Stimulated activated memory B cell treated with anti-CD40 and anti-IgM and Interleukin-4, amounts not matched to agents 10 μg/mL and 1 μg/mL and 100 μg/mL, for 72 hours (primary cell): ENCODE data around the gene GAREM2.

Source experiments
- ATAC-seq: fragments of 150-1000 bp; cut with Tn5 transposase; 2 replicates; pipeline ENCODE4 v1.10.0; 2021
- H3K27ac Mint-ChIP-seq: one replicate; pipeline ENCODE4 v1.8.0; 2022; ENCODE audit warnings: mild to moderate bottlenecking, mixed read lengths
- H3K27me3 Mint-ChIP-seq: one replicate; pipeline ENCODE4 v1.8.0; 2022; ENCODE audit warnings: mixed read lengths
- H3K36me3 Mint-ChIP-seq: one replicate; pipeline ENCODE4 v1.8.0; 2022; ENCODE audit warnings: mixed read lengths
- H3K4me1 Mint-ChIP-seq: one replicate; pipeline ENCODE4 v1.8.0; 2022; ENCODE audit warnings: mixed read lengths
- H3K4me3 Mint-ChIP-seq: one replicate; pipeline ENCODE4 v1.8.0; 2022; ENCODE audit warnings: mild to moderate bottlenecking, moderate library complexity, mixed read lengths
- H3K9me3 Mint-ChIP-seq: one replicate; pipeline ENCODE4 v1.8.0; 2022; ENCODE audit warnings: mixed read lengths

GAREM2 gene

DNA sequence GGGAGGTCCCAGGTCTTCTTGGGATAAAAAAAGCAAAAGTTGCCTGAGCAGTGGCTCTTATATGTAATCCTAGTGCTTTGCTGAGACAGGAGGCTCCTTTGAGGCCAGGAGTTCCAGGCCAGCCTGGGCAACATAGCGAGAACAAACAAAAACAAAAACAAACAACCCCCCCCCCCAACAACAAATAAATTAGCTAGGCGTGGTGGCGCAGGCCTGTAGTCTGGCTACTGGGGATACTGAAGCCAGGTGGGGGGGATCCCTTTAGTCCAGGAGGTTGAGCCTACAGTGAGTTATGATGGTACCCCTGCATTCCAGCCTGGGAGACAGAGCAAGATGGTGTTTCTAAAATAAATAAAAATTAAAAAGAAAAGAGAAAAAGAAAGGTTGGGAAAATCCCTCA is 5.4 kb downstream of the GAREM2 start:
- no peak for ATAC-seq
- Mint-ChIP-seq H3K27me3 (peaks cover 50% of the 10 kb centered on the region), H3K4me1 (peaks cover 21% of the 10 kb centered on the region), H3K27ac (peak overlapping the region; percentile 73), H3K4me3 (peak overlapping the region; percentile 26), H3K9me3 (no peaks in the 10 kb centered on the region), H3K36me3 (no peaks in the 10 kb centered on the region)

DNA sequence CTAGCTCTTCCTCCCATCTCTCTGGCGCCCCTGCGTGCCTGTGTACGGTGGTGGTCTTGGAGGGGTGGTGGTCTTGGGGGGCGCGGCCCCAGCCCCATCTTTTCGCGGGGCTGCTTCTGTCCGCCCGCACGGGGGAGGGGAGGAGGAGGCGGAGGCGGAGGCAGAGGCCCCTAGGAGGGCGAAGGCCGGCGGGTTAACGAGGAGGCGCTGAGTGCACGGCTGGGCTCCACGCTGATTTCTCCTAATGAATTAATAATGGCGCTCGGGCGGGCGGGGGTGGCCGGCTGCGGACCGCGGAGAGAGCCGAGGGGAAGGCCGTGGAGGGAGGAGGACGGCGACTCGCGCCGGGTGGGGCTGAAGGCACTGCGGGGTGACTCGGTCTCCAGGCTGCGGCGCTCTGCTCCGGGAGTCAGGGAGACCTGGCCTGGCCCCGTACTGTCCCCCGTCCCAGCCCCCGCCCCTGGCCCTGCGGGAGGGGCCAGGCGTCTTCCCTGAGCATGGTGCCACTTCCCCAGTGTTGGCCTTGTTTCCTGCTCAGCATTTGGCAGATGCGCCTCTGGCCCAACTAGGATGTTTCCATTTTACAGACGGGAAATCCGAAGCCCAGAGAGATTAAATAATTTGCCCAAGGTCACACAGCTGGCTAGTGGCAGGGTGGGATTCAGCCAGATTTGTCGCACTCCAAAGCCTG is 6.0 kb downstream of the GAREM2 start:
- peaks cover 21% of the 10 kb centered on the region for H3K4me1 Mint-ChIP-seq

DNA sequence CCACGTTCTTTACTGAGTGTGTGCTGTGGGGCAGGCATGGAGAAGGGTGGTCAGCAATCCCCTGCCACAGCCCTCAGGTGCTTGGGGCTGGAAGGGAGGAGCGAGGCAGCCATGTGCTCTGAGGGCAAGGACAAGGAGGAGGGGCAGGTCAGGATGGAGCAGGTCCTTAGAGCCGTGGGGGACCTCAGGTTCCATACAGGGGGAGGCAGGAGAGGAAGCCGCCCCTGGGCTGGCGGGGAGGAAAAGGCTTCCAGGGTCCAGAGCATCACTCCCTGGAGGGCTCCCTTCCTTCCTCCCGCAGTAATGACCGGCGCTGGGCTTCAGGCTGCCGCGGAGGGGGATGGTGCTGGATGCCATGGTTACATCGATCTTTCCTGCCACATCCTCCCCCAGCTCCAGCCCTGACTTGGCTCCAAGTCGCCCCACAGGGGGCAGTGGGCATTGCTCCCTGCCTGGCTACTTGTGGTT is 6.6 kb downstream of the GAREM2 start:
- H3K4me3 Mint-ChIP-seq, result peak overlapping the region; percentile 72
- H3K4me1 Mint-ChIP-seq, result peaks cover 21% of the 10 kb centered on the region
- H3K36me3 Mint-ChIP-seq, result no peaks in the 10 kb centered on the region
- H3K27me3 Mint-ChIP-seq, result peaks cover 38% of the 10 kb centered on the region
- H3K27ac Mint-ChIP-seq, result peak overlapping the region; percentile 73
- ATAC-seq, result no peak
- no peaks in the 10 kb centered on the region for H3K9me3 Mint-ChIP-seq

More for the DNA sequence above, 6.0 kb downstream of the GAREM2 start:
- Mint-ChIP-seq H3K4me3 (peak overlapping the region; percentile 72), H3K9me3 (no peaks in the 10 kb centered on the region), H3K36me3 (no peaks in the 10 kb centered on the region), H3K27me3 (peaks cover 44% of the 10 kb centered on the region), H3K27ac (peak overlapping the region; percentile 73)
- ATAC-seq, result peak; percentile 55

DNA sequence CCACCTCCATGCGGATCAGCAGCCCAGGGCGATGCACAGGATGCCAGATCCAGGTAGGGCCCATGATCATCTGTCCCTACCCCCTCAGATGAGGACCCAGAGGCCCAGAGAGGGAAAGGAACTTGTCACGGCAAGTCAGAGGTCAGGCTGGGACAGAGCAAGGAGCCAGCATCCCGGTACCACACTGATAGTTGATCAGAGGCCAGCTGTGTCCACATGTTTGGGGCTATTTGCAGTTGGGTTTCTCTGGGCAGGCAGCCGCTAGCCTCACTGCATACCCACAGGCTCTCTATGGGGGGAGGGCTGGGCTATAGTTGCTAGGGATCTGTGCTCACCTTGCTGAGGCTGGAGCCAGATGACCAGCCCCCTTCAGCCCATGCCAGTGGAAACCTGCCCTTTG is 9.6 kb downstream of the GAREM2 start:
- no peak overlapping the region for H3K27ac Mint-ChIP-seq
- no peaks in the 10 kb centered on the region for H3K36me3 Mint-ChIP-seq
- peaks cover 36% of the 10 kb centered on the region for H3K4me1 Mint-ChIP-seq
- H3K4me3 Mint-ChIP-seq, result no peak overlapping the region
- no peaks in the 10 kb centered on the region for H3K9me3 Mint-ChIP-seq
- peaks cover 17% of the 10 kb centered on the region for H3K27me3 Mint-ChIP-seq
- ATAC-seq, result no peak

DNA sequence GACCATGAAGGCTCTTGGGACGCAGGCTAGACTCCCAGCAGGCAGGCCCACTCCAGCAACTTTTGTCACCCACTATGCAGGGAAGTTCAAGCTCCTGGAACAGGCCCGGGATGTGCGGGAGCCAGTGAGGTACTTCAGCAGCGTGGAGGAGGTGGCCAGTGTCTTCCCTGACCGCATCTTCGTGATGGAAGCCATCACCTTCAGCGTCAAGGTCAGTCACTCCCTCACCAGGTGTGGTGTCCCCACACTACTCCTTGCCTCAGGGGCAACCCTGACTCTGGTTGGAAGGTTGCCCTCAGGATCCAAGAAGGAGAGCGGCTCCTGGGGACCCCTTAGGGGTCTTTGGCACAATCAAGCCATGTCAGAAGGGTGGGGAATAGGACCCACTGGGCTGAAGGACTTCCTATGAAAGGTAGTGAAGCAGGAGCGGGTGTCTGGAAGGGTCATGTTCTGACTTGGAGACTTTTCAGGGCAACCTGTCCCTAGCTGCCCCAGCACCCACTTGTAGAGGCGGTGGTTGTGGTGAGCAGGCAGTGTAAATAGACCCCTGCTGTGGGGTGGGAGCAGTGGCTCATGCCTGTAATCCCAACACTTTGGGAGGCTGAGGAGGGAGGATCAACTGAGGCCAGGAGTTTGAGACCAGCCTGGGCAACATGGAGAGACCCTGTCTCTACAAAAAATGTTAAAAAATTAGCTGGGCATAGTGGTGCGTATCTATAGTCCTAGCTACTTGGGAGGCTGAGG is 10.2 kb downstream of the GAREM2 start:
- peaks cover 36% of the 10 kb centered on the region for H3K4me1 Mint-ChIP-seq
- peaks cover 17% of the 10 kb centered on the region for H3K27me3 Mint-ChIP-seq
- no peak overlapping the region for H3K4me3 Mint-ChIP-seq

DNA sequence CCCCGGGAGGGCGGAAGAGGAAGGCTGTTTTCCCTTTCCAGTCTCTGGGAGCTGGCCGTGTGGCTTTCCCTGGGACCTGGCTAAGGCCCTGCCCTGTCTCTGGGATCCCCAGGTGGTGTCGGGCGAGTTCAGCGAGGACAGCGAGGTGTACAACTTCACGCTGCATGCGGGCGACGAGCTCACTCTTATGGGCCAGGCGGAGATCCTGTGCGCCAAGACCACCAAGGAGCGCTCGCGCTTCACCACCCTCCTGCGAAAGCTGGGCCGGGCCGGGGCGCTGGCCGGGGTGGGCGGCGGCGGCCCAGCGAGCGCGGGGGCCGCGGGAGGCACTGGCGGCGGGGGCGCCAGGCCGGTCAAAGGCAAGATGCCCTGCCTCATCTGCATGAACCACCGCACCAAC is 11.2 kb downstream of the GAREM2 start:
- Mint-ChIP-seq H3K27ac (peak overlapping the region; percentile 30), H3K4me1 (peaks cover 27% of the 10 kb centered on the region), H3K36me3 (no peaks in the 10 kb centered on the region), H3K4me3 (peak overlapping the region; percentile 57), H3K9me3 (no peaks in the 10 kb centered on the region), H3K27me3 (peaks cover 14% of the 10 kb centered on the region)
- no peak for ATAC-seq

More for the DNA sequence above, 10.2 kb downstream of the GAREM2 start:
- Mint-ChIP-seq H3K27ac (no peak overlapping the region), H3K9me3 (no peaks in the 10 kb centered on the region), H3K36me3 (no peaks in the 10 kb centered on the region)
- no peak for ATAC-seq

DNA sequence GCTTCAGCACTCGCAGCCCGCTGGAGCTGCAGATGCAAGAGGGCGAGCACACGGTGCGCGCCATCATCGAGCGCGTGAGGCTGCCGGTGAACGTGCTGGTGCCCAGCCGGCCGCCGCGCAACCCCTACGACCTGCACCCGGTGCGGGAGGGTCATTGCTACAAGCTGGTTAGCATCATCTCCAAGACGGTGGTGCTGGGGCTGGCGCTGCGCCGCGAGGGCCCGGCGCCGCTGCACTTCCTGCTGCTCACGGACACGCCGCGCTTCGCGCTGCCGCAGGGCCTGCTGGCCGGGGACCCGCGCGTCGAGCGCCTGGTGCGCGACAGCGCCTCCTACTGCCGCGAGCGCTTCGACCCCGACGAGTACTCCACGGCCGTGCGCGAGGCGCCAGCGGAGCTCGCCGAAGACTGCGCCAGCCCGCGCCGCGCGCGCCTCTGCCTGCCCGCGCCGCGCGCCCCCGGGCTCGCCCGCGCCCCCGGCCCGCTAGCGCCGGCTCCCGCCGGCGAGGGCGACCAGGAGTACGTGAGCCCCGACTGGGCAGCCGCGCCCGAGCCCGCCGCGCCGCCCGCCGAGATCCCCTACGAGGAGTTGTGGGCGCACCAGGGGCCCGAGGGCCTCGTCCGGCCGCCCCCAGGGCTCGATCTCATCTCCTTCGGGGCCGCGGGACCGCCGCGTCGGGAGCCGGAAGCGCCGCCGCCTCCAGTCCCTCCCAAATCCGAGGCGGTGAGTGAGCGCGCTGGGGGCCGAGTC is 11.8 kb downstream of the GAREM2 start:
- peaks cover 22% of the 10 kb centered on the region for H3K4me1 Mint-ChIP-seq
- peak overlapping the region; percentile 78 for H3K4me3 Mint-ChIP-seq
- peak overlapping the region; percentile 38 for H3K27ac Mint-ChIP-seq
- H3K9me3 Mint-ChIP-seq, result no peaks in the 10 kb centered on the region
- peak; percentile 92 for ATAC-seq
- H3K27me3 Mint-ChIP-seq, result peaks cover 8% of the 10 kb centered on the region
- H3K36me3 Mint-ChIP-seq, result no peaks in the 10 kb centered on the region

DNA sequence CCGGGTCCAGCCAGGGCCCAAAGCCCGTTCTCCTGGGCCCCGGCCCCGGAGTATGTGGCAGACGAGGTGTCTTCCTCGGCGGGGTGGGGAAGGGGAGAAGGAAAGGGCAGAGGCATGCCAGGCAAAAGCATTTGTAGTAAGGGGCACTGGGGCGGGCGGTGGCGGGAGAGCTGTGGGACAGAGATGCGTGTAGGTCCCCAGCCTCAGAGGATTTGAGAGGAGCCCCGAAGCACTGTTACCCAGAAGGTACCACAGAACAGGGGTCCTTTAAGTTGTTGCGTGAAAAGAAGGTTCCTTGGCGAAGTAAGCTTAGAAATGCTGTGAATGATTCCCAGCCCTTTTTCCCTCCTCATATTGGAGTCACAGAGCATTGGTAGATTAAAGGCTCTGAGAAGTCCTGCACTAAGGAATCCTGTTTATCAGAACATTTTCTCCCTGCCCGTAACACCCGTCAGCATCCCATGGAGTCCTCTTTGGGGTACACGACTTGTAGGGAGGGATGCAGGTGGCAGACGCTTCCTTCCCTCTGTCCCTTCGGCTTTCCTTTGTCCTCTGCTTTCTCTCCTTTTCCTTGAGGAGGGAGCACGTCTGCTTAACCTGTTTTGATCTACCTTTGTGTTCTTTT is 12.5 kb downstream of the GAREM2 start:
- H3K27ac Mint-ChIP-seq, result peak overlapping the region; percentile 38
- H3K9me3 Mint-ChIP-seq, result no peaks in the 10 kb centered on the region

DNA sequence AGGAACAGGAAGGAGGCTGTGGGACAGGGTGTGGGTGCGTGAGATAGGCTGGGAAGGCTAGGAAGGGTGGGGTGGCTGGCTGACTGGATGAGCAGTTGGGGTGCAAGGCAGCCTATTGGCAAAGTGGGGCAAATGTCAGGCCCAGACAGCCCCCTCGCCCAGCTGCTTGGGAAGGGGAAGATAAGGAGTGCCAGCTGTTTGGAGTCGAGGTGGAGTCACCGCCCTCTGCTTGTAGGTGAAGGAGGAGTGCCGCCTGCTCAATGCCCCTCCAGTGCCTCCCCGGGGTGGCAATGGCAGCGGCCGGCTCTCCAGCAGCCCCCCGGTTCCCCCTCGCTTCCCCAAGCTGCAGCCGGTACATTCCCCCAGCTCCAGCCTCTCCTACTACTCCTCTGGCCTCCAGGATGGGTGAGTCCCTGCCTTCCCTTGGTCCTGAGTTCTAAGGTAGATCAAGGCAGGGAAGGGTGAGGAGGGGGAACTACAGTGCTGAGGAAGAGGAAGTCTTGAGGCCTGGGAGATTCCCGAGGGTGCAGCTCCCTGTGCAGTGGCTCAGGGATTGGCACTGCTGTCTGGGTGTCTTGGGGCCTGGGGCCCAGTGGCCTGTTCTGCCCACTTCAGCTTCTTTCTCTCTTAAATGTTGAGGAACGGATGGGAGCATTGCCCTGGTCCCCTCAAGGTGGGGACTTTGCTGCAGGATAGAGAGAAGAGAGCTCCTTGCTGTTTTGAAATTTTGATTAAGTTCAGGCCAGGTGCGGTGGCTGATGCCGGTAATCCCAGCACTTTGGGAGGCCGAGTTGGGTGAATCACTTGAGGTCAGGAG is 13.3 kb downstream of the GAREM2 start:
- no peaks in the 10 kb centered on the region for H3K27me3 Mint-ChIP-seq
- H3K27ac Mint-ChIP-seq, result no peak overlapping the region
- H3K4me3 Mint-ChIP-seq, result no peak overlapping the region
- H3K36me3 Mint-ChIP-seq, result peaks cover 8% of the 10 kb centered on the region
- ATAC-seq, result no peak
- H3K4me1 Mint-ChIP-seq, result peaks cover 15% of the 10 kb centered on the region
- H3K9me3 Mint-ChIP-seq, result no peaks in the 10 kb centered on the region

More for the DNA sequence above, 12.5 kb downstream of the GAREM2 start:
- peak overlapping the region; percentile 78 for H3K4me3 Mint-ChIP-seq
- H3K4me1 Mint-ChIP-seq, result peaks cover 16% of the 10 kb centered on the region
- ATAC-seq, result no peak
- H3K36me3 Mint-ChIP-seq, result peaks cover under 1% of the 10 kb centered on the region
- peaks cover 1% of the 10 kb centered on the region for H3K27me3 Mint-ChIP-seq

DNA sequence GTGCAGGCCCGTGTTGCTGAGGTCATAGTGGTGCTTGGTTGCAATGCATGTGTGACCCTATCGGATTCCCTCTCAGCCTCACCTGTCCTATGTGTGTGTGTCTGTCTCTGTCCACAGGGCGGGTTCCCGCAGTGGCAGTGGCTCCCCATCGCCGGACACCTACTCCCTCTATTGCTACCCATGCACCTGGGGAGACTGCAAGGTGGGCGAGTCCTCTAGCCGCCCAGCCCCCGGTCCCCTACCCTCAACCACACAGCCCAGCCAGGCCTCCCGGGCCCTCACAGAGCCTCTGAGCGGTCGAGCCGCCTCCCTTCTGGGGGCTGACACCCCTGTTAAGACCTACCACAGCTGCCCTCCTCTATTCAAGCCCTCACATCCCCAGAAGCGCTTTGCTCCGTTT is 14.2 kb downstream of the GAREM2 start:
- Mint-ChIP-seq H3K4me3 (no peak overlapping the region), H3K4me1 (peaks cover 15% of the 10 kb centered on the region), H3K9me3 (no peaks in the 10 kb centered on the region), H3K27me3 (no peaks in the 10 kb centered on the region), H3K27ac (no peak overlapping the region), H3K36me3 (peaks cover 17% of the 10 kb centered on the region)
- ATAC-seq, result no peak

DNA sequence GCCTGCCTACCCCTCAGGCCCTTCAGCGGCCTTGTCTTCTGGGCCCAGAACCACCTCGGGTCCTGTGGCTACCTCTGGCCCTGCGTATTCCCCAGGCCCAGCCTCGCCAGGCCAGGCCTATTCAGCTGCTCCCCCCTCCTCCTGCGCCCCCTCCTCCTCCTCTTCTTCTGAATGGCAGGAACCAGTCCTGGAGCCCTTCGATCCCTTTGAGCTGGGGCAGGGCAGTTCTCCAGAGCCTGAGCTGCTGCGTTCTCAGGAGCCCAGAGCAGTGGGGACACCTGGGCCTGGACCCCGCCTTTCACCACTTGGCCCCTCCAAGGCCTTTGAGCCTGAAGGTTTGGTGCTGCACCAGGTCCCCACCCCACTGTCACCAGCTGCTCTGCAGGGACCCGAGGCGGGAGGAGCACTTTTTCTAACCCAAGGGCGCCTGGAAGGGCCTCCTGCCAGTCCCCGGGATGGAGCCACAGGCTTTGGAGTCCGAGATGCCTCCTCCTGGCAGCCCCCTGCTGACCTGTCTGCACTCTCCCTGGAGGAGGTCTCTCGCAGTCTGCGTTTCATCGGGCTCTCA is 14.7 kb downstream of the GAREM2 start:
- no peak overlapping the region for H3K27ac Mint-ChIP-seq
- H3K9me3 Mint-ChIP-seq, result no peaks in the 10 kb centered on the region
- no peak for ATAC-seq
- H3K4me1 Mint-ChIP-seq, result peaks cover 15% of the 10 kb centered on the region
- H3K4me3 Mint-ChIP-seq, result no peak overlapping the region
- H3K27me3 Mint-ChIP-seq, result no peaks in the 10 kb centered on the region
- peaks cover 17% of the 10 kb centered on the region for H3K36me3 Mint-ChIP-seq

DNA sequence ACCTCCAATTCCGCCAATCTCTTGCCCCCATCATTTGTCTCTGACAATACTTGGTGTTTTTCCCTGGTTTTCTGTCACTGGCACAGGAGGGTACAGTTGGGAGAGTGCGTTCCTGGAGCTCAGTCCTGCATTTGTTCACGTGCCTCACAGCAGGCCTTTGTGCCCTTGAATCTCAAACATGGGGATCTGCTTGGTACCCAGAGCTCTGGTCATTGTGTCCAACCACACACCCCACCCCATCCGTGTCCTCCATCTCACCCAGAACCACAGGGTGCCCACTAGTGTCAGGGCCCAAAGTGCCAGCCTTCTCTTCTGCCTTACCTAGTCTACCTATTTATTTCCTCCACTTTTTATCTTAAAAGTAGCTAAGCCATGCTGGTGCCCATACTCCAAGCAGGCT is 16.2 kb downstream of the GAREM2 start:
- H3K27ac Mint-ChIP-seq, result no peak overlapping the region
- no peak for ATAC-seq
- H3K4me1 Mint-ChIP-seq, result peaks cover 15% of the 10 kb centered on the region
- H3K27me3 Mint-ChIP-seq, result no peaks in the 10 kb centered on the region
- H3K9me3 Mint-ChIP-seq, result no peaks in the 10 kb centered on the region
- H3K36me3 Mint-ChIP-seq, result peaks cover 24% of the 10 kb centered on the region
- H3K4me3 Mint-ChIP-seq, result no peak overlapping the region

DNA sequence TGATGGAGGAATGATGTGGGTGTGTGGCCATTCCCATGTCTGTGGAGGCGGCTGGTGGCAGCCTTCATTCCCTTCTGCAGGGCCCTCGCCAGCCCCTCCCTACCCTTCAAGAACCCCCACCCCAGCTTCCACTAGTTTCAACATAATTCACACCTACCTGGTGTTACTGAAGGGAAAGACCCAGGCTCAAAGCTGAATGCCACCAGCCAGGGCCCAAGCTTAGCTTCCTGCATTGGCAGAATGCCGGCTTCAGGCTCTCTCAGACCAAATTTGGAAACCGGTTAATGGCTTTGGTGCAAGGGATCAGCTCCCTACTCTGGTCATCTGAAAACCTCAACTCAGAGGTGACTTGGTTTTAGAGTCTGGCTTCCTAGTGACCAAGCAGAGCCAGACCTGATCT is 16.9 kb downstream of the GAREM2 start:
- Mint-ChIP-seq H3K27me3 (no peaks in the 10 kb centered on the region), H3K4me1 (peaks cover 15% of the 10 kb centered on the region), H3K9me3 (no peaks in the 10 kb centered on the region), H3K27ac (no peak overlapping the region), H3K4me3 (no peak overlapping the region), H3K36me3 (peaks cover 31% of the 10 kb centered on the region)
- ATAC-seq, result no peak

DNA sequence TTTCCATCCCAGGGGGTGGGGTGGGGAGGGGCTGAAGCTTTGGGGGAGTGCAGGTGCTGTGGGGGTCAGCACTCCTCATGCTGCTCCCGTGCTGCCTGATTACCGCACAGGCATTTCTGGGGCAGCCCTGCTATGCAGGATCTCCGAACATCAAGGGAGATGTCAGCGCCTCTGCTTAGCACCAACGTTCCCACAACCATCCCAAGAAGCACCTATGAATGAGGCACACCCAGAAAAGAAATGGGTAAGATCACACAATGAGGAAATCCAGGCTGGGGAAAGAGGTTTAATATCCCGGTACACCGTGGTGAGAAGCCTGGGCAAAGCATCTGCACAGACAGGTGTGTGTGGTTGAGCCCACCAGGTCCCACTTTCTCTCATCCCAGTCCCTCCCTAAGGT is 17.5 kb downstream of the GAREM2 start:
- no peaks in the 10 kb centered on the region for H3K27me3 Mint-ChIP-seq
- H3K4me3 Mint-ChIP-seq, result no peak overlapping the region
- H3K27ac Mint-ChIP-seq, result no peak overlapping the region
- H3K36me3 Mint-ChIP-seq, result peaks cover 37% of the 10 kb centered on the region
- peaks cover 12% of the 10 kb centered on the region for H3K4me1 Mint-ChIP-seq
- ATAC-seq, result no peak
- no peaks in the 10 kb centered on the region for H3K9me3 Mint-ChIP-seq
